Measurements from ENCODE around the gene KNSTRN.

DNA sequence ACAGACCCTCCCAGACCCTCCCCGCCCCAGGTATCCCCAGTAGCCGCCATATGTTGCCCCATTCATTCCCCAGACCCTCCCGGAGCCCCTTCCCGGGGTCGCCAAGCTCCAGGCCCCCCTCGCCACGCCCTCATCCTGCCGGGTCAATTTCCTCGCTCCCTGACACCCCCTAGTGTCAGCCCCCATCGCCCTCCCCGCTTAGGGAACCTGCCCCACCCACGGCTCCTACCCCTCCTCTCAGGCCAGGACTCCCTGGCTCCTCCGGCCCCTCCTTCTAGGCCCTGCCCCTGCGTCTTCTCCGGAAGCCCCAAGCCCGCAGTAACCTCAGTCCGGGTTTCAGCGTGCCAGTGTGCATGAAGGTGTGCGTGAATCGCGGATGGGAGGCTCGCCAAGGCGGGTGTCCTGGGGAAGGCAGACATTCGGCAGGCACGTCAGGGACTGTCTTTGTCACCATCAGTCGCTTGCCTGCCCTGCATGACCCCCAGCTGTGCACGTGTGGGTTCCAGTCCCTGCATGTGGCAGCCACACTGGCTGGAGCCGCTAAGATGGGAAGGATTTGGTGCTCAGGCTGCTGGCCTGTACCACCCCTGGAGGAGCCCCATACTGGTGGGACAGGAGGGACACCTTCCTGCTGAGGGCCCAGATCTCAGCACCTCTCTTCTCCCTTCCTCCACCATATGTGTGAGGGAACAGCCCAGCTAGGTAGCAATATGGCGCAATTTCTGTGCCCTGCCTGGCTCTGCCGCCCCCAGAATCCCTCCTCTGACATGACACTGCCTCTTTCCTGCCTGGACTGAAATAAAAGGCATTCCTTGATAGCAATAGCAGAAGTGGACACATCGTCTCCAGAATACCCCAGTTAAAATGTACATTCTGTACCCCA is 23.8 kb upstream of the KNSTRN start:
- TF ChIP-seq, protein P1, sequence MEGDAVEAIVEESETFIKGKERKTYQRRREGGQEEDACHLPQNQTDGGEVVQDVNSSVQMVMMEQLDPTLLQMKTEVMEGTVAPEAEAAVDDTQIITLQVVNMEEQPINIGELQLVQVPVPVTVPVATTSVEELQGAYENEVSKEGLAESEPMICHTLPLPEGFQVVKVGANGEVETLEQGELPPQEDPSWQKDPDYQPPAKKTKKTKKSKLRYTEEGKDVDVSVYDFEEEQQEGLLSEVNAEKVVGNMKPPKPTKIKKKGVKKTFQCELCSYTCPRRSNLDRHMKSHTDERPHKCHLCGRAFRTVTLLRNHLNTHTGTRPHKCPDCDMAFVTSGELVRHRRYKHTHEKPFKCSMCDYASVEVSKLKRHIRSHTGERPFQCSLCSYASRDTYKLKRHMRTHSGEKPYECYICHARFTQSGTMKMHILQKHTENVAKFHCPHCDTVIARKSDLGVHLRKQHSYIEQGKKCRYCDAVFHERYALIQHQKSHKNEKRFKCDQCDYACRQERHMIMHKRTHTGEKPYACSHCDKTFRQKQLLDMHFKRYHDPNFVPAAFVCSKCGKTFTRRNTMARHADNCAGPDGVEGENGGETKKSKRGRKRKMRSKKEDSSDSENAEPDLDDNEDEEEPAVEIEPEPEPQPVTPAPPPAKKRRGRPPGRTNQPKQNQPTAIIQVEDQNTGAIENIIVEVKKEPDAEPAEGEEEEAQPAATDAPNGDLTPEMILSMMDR (IDR thresholded peaks at IDR 0.05), result peak in 1 of 4 donors; percentile 7
- TF ChIP-seq POLR2A (IDR thresholded peaks at IDR 0.05), result no peak
